Neural progenitor cell (in vitro differentiated cells): Measurements from ENCODE around the gene ANKRD11. TPM values are rescaled to one million over a fixed set of nuclear protein-coding genes. Genes with fewer than 3 reads are reported as not detected.
A peak's percentile ranks its signal among the peaks of the same experiment; 100 is the strongest.
"Not testable (repeated sequence)": the region's sequence is repeated elsewhere in the genome, so short reads cannot be mapped to it uniquely, and the experiment has no call there.

ENCODE experiments used
- DNase-seq: peaks from one replicate; pipeline ENCODE4 v3.0.0-alpha.2; 2016; ENCODE audit warnings: low spot score
- H2AFZ ChIP-seq: fragments of 200-600 bp; sonication (generic); replicated peaks from 2 replicates; pipeline ENCODE4 v1.6.1; 2016; ENCODE audit warnings: antibody characterized with exemption
- H3F3A ChIP-seq: fragments of 200-600 bp; sonication (generic); 2 replicates; pipeline ENCODE4 v1.6.1; 2016; ENCODE audit warnings: antibody characterized with exemption, low read depth
- H3K27ac ChIP-seq: fragments of 200-600 bp; sonication (generic); 2 replicates; pipeline ENCODE4 v1.5.1; 2016; ENCODE audit warnings: mild to moderate bottlenecking
- H3K27me3 ChIP-seq: fragments of 200-600 bp; sonication (generic); 2 replicates; pipeline ENCODE4 v1.6.1; 2016; ENCODE audit warnings: mild to moderate bottlenecking, moderate library complexity
- H3K36me3 ChIP-seq: fragments of 200-600 bp; sonication (generic); 2 replicates; pipeline ENCODE4 v1.5.1; 2016
- H3K4me1 ChIP-seq: fragments of 200-600 bp; sonication (generic); 2 replicates; pipeline ENCODE4 v1.6.1; 2016; ENCODE audit warnings: mixed run types
- H3K4me2 ChIP-seq: fragments of 200-600 bp; sonication (generic); 2 replicates; pipeline ENCODE4 v1.6.1; 2016
- H3K4me3 ChIP-seq: fragments of 200-600 bp; sonication (generic); 2 replicates; pipeline ENCODE4 v1.5.1; 2016
- H3K79me2 ChIP-seq: fragments of 200-600 bp; sonication (generic); 2 replicates; pipeline ENCODE4 v1.6.1; 2016; ENCODE audit warnings: low read depth
- H3K9ac ChIP-seq: fragments of 200-600 bp; sonication (generic); 2 replicates; pipeline ENCODE4 v1.6.1; 2016
- H3K9me3 ChIP-seq: fragments of 200-600 bp; sonication (generic); 2 replicates; pipeline ENCODE4 v1.5.1; 2016; ENCODE audit warnings: low read depth
- H4K20me1 ChIP-seq: fragments of 200-600 bp; sonication (generic); 2 replicates; pipeline ENCODE4 v1.6.1; 2016; ENCODE audit warnings: low read depth
- H3K27ac Mint-ChIP-seq: 3 replicates; pipeline ENCODE4 v1.8.0; 2021; ENCODE audit warnings: mixed read lengths
- H3K27me3 Mint-ChIP-seq: 2 replicates; pipeline ENCODE4 v1.8.0; 2022; ENCODE audit warnings: low read depth, mild to moderate bottlenecking, inconsistent platforms, moderate library complexity, mixed read lengths; ENCODE audit not compliant: insufficient read depth
- H3K36me3 Mint-ChIP-seq: 3 replicates; pipeline ENCODE4 v1.8.0; 2021; ENCODE audit warnings: mixed read lengths
- H3K4me1 Mint-ChIP-seq: 3 replicates; pipeline ENCODE4 v1.8.0; 2021; ENCODE audit warnings: mixed read lengths
- H3K4me3 Mint-ChIP-seq: 3 replicates; pipeline ENCODE4 v1.8.0; 2021; ENCODE audit warnings: mild to moderate bottlenecking, moderate library complexity, mixed read lengths
- H3K9me3 Mint-ChIP-seq: 3 replicates; pipeline ENCODE4 v1.8.0; 2020; ENCODE audit warnings: mixed read lengths
- CTCF ChIP-seq: fragments of 200-600 bp; sonication (generic); IDR thresholded peaks from 2 replicates; pipeline ENCODE4 v1.5.1; 2017; ENCODE audit warnings: antibody characterized with exemption, mild to moderate bottlenecking
- EZH2 ChIP-seq: fragments of 200-600 bp; sonication (generic); IDR thresholded peaks from 2 replicates; pipeline ENCODE4 v1.6.1; 2017; ENCODE audit warnings: antibody characterized with exemption, mild to moderate bottlenecking, moderate library complexity
- EZH2phosphoT487 ChIP-seq: fragments of 200-600 bp; sonication (generic); IDR thresholded peaks from 2 replicates; pipeline ENCODE4 v1.6.1; 2017; ENCODE audit warnings: antibody characterized with exemption
- total RNA-seq: library from RNA; depleted of rRNA; stranded (reverse); fragments of >200 nt; gene quantifications from 2 replicates; pipeline ENCODE4 v1.2.3, GENCODE V29; 2015; ENCODE audit warnings: low replicate concordance

ANKRD11 gene
- total RNA-seq, 1 donor from 2014 or later: 47.3 TPM

DNA sequence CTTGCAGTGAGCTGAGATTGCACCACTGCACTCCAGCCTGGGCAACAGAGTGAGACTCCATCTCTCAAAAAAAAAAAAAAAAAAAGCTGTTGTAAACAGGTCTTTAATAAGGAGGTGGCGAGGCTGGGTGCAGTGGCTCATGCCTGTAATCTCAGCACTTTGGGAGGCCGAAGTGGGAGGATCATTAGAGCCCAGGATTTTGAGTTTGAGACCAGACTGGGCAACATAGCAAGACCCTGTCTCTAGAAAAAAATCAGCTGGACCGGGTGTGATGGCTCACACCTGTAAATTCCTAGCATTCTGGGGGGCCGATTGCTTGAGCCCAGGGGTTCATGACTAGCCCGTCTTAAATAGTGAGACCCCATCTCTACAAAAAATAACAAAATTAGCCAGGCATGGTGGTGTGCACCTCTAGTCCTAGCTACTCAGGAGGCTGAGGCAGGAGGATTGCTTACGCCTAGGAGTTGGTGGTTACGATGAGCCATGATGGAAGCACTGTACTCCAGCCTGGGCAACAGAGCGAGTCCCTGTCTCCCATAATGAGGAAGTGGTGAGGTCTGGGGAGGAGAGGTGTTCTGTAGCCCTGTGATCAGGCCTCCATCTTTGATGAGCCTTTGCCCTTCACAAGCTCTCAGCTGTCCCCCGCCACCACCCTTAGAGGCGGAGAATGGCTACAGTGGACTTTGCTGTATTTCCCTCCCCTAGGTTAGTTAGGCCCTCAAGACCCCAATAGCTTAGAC, 236.6 kb downstream of the ANKRD11 start:
- no peaks in the 10 kb centered on the region for H3K4me1 ChIP-seq
- H3K4me3 Mint-ChIP-seq: no peak overlapping the region
- H3K4me1 Mint-ChIP-seq: peaks cover 3% of the 10 kb centered on the region
- peaks cover 35% of the 10 kb centered on the region for H3K27me3 ChIP-seq
- no peaks in the 10 kb centered on the region for H4K20me1 ChIP-seq
- no peak overlapping the region for H3K9ac ChIP-seq
- H3K9me3 ChIP-seq: no peaks in the 10 kb centered on the region
- TF ChIP-seq EZH2 (no peak), CTCF (no peak), EZH2phosphoT487 (no peak)
- peaks cover 5% of the 10 kb centered on the region for H3F3A ChIP-seq
- H3K9me3 Mint-ChIP-seq: peaks cover 11% of the 10 kb centered on the region
- H3K36me3 ChIP-seq: no peaks in the 10 kb centered on the region
- no peak overlapping the region for H2AFZ ChIP-seq
- H3K79me2 ChIP-seq: no peaks in the 10 kb centered on the region
- H3K27ac ChIP-seq: no peak overlapping the region
- no peak overlapping the region for H3K4me2 ChIP-seq
- no peak overlapping the region for H3K4me3 ChIP-seq
- no peak overlapping the region for H3K27ac Mint-ChIP-seq
- no peak for DNase-seq
- H3K27me3 Mint-ChIP-seq: peaks cover 6% of the 10 kb centered on the region
- H3K36me3 Mint-ChIP-seq: peaks cover 13% of the 10 kb centered on the region

DNA sequence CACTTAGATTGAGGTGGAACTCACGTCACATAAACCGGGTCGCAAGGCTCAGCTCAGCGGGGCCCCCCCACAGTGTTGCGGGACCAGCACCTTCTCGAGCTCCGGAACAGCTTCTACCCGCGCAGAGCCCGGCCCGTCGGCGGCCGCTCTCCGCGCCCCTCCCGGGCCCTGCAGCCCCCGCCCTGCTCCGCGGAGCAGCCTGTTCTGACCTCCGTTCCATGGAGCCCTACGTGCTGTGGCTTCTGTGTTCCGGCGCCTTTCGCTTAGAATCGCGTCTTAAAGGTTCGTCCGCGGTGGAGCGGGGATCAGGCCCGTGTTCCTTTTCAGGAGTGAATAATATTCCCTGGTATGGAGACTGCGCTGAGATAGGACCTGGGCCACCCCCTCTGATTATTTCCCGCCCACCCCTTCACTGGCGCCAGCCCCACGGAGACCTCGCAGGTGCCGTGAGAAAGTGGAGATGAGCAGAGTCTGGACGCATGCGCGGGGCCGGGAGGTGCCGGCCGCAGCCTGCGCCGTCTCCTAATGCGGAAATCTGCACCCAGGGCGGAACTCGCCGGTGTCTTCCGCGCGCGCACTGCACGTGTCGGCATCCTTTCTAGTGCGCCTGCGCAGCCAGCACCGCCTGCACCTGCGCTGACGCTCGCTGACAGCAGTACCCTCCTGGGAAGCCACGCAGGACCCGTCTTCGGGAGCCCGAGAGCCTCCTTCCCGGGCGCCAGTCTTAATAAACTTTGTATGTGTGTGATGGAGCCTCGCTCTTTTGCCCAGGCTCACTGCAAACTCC, 242.0 kb downstream of the ANKRD11 start:
- peak overlapping the region; percentile 82 for H2AFZ ChIP-seq
- no peak overlapping the region for H3K27ac ChIP-seq
- H3F3A ChIP-seq: peaks cover 14% of the 10 kb centered on the region
- no peak overlapping the region for H3K27ac Mint-ChIP-seq
- H3K4me2 ChIP-seq: peak overlapping the region; percentile 81
- no peaks in the 10 kb centered on the region for H4K20me1 ChIP-seq
- DNase-seq: no peak
- no peaks in the 10 kb centered on the region for H3K36me3 ChIP-seq
- TF ChIP-seq EZH2 (no peak), CTCF (no peak), EZH2phosphoT487 (no peak)
- no peaks in the 10 kb centered on the region for H3K9me3 ChIP-seq
- H3K27me3 Mint-ChIP-seq: peaks cover 6% of the 10 kb centered on the region
- H3K79me2 ChIP-seq: no peaks in the 10 kb centered on the region
- H3K4me1 ChIP-seq: no peaks in the 10 kb centered on the region
- peak overlapping the region; percentile 85 for H3K4me3 Mint-ChIP-seq
- H3K27me3 ChIP-seq: peaks cover 40% of the 10 kb centered on the region
- peaks cover 6% of the 10 kb centered on the region for H3K4me1 Mint-ChIP-seq
- peaks cover 8% of the 10 kb centered on the region for H3K9me3 Mint-ChIP-seq
- peaks cover 10% of the 10 kb centered on the region for H3K36me3 Mint-ChIP-seq
- H3K9ac ChIP-seq: no peak overlapping the region
- peak overlapping the region; percentile 64 for H3K4me3 ChIP-seq

GRCh38 chr16:89247734-89248075, 242.7 kb downstream of the ANKRD11 start:
- not testable (repeated sequence) for H3K27ac ChIP-seq, H3K79me2 ChIP-seq, H3K9me3 ChIP-seq, DNase-seq, H3K36me3 ChIP-seq, H3K36me3 Mint-ChIP-seq, H3K4me1 ChIP-seq, H3K27me3 Mint-ChIP-seq, H3K9me3 Mint-ChIP-seq, H3K27ac Mint-ChIP-seq, H3K4me1 Mint-ChIP-seq, H3K9ac ChIP-seq, H4K20me1 ChIP-seq
- peak overlapping the region; percentile 82 for H2AFZ ChIP-seq
- H3K27me3 ChIP-seq: peaks cover 40% of the 10 kb centered on the region
- peaks cover 14% of the 10 kb centered on the region for H3F3A ChIP-seq
- peak overlapping the region; percentile 85 for H3K4me3 Mint-ChIP-seq
- H3K4me3 ChIP-seq: peak overlapping the region; percentile 64
- H3K4me2 ChIP-seq: peak overlapping the region; percentile 81
